Caki2 (cell line): ENCODE results near the gene CEBPZ. TPM values are rescaled to one million over a fixed set of nuclear protein-coding genes. Genes with fewer than 3 reads are reported as not detected.
"Not testable (repeated sequence)": the region's sequence is repeated elsewhere in the genome, so short reads cannot be mapped to it uniquely, and the experiment has no call there.

Experiments used
- DNase-seq: peaks from one replicate; pipeline ENCODE4 v3.0.0-alpha.2; 2015; ENCODE audit warnings: low read depth
- in situ Hi-C: cut with HindIII; loops from 2 replicates; pipeline ENCODE4 v1.10.0; 2016; ENCODE audit warnings: low sequenced_read_pairs, low pct_unique_long_range_greater_than_20kb, mixed read lengths
- total RNA-seq: library from RNA; depleted of rRNA; stranded (reverse); fragments of >200 nt; shearing (Covaris generic); gene quantifications from 2 replicates; pipeline ENCODE4 v1.2.3, GENCODE V29; 2014; ENCODE audit warnings: low replicate concordance

Gene CEBPZ
- total RNA-seq, 1 experiment from 2014 or later, result 31.9 TPM

DNA sequence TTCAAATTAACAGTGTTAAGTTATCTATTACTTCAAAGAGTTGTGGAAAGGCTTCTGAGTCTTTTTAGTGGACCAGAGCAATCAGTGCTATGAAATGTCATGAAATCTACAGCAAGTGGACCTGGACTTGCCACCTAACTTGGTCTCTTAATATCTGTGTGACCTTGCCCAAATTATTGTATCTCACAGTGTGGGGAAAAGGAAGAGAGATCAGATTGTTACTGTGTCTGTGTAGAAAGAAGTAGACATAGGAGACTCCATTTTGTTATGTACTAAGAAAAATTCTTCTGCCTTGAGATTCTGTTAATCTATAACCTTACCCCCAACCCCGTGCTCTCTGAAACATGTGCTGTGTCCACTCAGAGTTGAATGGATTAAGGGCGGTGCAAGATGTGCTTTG lies 6.3 kb downstream of the CEBPZ start:
- DNase-seq, in situ Hi-C loops: not testable (repeated sequence)

GRCh38 chr2:37224063-37224462 lies 7.3 kb downstream of the CEBPZ start:
- DNase-seq, result no peak
- in situ Hi-C loops, result no loop called here

DNA sequence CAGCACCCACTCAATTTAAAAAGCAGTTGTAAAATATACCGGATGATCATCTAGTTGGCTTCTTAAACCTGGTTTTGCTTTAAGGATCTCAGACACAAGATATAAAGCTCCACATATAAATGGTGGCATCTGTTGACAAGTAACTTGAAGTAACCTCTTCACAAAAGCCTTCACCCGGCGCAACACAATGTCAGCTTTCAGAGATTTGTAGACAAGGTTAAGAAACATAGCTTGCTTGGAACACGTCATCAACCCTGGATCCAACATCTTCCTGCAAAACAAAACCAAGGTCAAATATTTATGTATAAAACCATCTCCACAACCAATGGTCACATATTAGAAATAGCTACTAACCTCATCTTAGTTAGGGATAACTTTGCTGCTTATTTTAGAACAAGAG lies 8.3 kb downstream of the CEBPZ start:
- in situ Hi-C loops, result no loop called here
- DNase-seq, result no peak

DNA sequence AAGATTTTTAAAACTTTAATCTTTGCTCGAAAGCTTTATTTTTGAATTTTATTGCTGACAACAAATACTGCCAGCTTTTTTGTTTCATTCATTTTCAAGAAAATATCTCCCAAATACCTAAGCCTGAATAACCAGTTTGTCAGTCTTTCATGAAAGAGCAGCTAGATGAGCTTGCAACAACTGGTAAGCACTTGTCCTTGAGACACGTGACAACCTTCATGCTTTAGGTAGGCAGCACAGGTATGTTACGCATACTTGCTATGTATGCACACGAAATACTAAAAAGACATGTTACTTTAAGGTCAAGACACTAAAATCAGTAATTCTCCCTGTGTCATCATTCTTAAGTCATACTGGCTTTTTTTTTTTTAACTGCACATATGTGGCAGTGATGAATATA lies 12.3 kb downstream of the CEBPZ start:
- in situ Hi-C loops, result no loop called here
- no peak for DNase-seq

DNA sequence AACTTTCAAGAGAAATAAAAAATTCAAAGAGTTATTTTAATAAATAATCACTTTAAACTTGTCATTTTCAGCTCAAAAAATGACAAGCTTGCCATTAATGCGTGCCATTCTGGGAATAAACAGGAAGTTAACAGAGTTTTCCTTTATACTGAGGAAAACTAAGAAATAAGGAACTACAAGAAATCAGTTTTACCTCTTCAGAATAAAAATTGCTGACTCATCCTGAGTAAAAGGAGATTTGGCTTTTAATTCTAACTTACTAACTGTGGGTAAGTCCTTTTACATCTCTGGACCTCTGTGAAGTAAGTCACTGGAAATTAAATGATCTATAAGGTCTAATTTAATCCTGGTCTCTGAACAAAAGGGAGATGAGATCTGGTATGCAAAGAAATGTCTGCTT lies 16.1 kb downstream of the CEBPZ start:
- peak; percentile 27 for DNase-seq
- in situ Hi-C loops, result no loop called here

GRCh38 chr2:37211939-37212338 lies 19.5 kb downstream of the CEBPZ start:
- in situ Hi-C loops, result no loop called here
- no peak for DNase-seq

- in situ Hi-C loops, result no loop called here
- DNase-seq, result no peak
Measured at GRCh38 chr2:37211212-37211611, 20.2 kb downstream of the CEBPZ start.

DNA sequence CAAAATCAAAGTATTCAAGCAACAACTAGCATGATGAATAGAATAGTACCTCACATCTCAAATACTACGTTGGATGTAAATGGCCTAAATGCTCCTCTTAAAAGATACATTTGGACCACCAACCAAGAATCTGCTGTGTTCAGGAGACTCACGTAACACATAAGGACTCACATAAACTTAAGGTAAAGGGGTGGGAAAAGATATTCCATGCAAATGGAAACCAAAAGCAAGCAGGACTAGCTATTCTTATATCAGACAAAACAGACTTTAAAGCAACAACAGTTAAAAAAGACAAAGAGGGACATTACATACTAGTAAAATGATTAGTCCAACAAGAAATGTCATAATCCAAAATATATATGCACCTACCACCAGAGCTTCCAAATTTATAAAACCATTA lies 24.6 kb downstream of the CEBPZ start:
- in situ Hi-C loops, DNase-seq: not testable (repeated sequence)

DNA sequence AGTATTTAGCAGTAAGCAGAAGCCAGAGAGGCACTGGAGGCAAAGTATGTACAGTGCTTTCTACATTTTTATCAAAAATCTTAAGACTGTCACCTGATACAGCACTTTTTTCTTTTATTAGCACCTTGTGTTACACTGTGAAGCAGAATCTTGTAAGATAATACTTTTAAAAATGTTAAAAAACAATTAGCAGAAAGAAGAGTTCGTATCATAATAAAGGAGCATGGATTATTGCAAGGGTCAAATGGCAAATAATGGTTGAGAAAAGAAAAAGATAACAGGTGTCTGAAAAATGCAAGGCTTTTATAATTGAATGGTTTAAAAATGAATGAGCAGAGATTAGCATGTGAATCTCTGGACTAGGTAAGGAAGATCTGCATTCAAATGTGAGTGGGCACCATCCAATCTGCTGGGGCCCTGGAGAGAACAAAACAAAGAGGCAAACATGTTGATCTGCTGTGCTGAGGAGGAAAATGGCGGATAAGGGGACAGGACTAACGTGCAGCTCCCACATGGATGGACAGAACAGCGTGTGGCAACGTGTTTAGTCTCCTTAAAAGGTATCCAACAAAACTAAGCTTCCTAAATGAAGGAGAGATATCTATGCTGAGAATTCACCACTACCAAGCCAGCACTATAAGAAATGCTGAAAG lies 25.6 kb downstream of the CEBPZ start:
- no peak for DNase-seq
- in situ Hi-C loops, result no loop called here

DNA sequence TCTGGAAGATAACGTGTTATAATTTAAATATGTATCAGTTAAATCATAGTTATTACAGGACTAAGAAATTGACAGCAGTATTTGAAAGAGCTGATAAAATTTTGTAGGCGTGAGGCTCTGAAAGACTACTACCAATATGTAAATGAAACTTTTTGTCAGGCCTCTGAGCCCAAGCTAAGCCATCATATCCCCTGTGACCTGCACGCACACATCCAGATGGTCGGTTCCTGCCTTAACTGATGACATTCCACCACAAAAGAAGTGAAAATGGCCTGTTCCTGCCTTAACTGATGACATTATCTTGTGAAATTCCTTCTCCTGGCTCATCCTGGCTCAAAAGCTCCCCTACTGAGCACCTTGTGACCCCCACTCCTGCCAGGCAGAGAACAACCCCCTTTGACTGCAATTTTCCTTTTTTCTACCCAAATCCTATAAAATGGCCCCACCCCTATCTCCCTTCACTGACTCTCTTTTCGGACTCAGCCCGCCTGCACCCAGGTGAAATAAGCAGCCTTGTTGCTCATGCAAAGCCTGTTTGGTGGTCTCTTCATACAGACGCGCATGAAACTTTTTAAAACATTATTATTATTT lies 26.2 kb downstream of the CEBPZ start:
- in situ Hi-C loops, DNase-seq: not testable (repeated sequence)

DNA sequence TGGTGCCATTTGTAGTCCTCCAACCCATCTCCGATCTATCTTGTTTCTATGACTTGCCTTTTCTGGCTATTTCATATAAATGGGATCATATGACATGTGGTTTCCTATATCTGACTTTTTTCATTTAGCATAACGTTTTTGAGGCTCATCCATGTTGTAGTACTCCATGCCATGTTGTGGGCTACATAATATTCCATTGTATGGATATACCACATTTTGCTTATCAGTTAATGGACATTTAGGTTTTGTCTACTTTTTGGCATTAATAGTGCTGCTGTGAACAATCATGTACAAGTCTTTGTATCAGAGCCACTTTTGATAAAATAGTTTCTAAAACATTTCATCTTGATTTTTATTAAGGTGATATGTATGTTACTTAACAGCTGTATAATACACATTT lies 27.7 kb downstream of the CEBPZ start:
- in situ Hi-C loops, result no loop called here
- no peak for DNase-seq

DNA sequence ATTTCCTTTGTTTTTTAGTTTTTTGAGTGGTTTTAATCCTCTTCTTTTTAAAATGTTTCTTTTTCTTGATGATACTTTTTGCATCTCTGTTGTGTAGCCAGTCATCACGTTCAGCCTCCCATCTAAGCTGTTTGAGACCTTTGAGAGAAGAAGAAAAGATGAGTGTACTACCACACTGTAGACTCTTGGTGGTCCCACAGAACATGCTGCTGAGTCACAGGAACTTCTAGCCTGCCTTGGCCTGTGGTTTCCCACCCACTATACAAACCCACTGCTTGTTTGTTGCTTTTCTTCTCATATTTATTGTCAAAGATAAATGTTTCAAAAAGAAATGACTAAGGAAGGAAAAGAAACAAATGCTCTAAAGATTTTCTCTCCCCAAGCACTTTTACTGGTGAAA lies 29.6 kb downstream of the CEBPZ start:
- in situ Hi-C loops, result no loop called here

DNA sequence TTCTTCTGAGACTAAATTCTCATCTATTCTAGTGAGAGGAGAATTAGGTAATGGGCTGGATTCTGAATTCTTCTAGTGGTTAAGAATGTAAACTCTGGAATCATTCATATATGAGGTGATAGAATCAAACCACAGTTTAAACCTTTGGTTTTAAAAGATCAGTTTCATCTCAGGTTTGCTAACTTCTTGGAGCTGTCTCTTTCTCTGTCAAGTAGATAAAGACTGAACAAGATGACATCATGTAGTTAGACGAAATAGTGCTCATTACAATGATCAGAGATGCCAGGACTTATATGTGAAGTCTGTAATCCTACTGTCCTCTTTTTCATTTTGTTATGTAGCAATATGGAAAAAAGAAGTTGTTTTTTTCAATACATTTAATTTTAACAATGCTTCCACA lies 30.2 kb downstream of the CEBPZ start:
- in situ Hi-C loops, result no loop called here
- DNase-seq, result no peak

More for the DNA sequence above, 29.6 kb downstream of the CEBPZ start:
- no peak for DNase-seq

DNA sequence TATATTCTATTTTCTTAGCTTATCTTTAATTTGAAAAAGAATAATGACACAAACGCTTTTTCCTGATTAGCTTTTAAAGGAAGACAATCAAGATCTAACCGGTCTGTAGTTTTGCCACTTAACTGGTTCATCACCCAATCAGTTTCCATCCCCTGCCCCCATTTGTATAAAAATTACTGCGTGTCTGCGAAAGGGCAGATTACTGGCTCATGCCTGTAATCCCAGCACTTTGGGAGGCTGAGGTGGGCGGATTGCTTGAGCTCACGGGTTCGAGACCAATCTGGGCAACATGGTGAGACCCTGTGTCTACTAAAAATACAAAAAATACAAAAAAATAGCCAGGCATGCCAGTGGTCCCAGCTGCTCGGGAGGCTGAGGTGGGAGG lies 32.7 kb downstream of the CEBPZ start:
- no peak for DNase-seq
- in situ Hi-C loops, result no loop called here

- in situ Hi-C loops, result no loop called here
- DNase-seq, result peak; percentile 81
Measured at GRCh38 chr2:37196320-37197195, 34.8 kb downstream of the CEBPZ start, which contains the start of gene CEBPZOS. Gene CEBPZOS (plus strand): TSS chr2:37196496. CDS start chr2:37199705, 3,209 bp downstream.

DNA sequence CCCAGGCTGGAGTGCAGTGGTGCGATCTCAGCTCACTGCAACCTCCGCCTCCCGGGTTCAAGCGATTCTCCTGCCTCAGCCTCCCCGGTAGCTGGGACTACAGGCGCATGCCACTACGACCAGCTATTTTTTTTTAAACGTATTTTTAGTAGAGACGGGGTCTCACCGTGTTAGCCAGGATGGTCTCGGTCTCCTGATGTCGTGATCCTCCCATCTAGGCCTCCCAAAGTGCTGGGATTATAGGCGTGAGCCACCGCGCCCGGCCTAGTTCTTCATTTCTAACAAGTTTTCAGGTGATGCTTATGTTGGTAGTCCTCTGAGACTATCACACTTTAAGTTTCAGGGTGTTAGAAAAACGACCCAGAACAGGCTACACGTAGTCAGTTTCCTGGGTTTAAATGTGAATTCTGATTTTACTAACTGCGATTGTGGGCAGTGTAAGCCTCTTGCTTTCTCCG lies 35.5 kb downstream of the CEBPZ start:
- in situ Hi-C loops, DNase-seq: not testable (repeated sequence)

DNA sequence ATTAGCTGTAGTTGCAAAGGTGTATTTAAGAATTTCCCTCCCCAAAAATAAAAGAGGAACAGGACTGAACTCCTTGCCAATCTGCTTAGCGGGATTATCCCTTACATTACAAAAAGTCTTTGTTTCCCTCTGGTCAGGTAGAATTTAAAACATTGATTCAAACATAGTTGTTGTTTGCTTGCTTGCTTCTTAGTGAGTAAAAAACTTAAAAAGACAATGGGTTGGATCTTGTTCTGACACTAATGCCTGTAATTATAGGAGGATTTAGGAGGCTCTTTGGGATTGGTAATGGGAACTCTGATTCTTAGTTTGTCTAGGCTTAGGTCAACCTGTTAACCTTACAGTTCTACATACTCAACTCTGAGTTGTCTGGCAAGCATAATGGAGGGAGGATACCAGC lies 38.8 kb downstream of the CEBPZ start:
- no peak for DNase-seq
- in situ Hi-C loops, result no loop called here

GRCh38 chr2:37191747-37192146 lies 39.6 kb downstream of the CEBPZ start:
- DNase-seq, result no peak
- in situ Hi-C loops, result no loop called here

GRCh38 chr2:37191253-37191652 lies 40.1 kb downstream of the CEBPZ start:
- in situ Hi-C loops, result no loop called here

More at GRCh38 chr2:37191253-37191652, 40.1 kb downstream of the CEBPZ start:
- DNase-seq, result no peak
